Measurements from ENCODE around the gene NMBR.
"Not testable (repeated sequence)": the region's sequence is repeated elsewhere in the genome, so short reads cannot be mapped to it uniquely, and the experiment has no call there.

The NMBR gene

DNA sequence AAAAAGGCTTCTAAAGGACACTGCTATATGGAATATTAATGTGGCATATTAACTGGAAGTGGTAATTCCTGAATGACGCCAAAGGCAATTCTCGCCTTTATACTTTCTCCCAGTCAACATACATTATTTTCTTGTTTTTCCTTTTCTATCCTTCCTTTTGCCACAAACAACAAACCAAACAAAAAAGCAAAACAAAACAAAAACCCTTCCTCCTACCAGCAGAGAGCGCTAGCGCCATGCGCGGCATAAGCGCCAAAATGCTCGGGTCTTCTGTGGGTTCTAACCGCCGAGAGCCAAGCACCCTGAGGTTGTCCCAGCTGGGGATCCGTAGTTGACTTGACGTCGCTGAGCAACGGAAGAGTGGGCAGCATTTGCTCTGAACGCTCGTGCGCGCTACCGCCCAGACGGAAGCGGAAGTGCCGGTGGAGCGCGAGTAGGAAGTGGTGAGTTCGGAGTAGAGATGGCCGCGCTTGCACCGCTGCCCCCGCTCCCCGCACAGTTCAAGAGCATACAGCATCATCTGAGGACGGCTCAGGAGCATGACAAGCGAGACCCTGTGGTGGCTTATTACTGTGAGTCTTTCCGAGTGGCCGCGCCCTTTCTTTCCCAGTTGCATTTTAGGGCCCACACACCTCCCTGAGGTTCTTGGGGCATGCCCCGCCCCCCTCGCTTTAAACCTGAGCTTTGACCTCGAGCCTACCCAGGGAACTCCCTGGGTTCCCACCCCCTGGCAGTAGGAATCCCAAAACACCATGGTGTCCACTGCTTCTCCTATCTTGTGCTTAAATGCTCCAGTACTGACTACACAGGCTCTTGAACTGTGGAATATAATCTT lies at the start of gene NMBR, which contains the start of gene VTA1:
Gene NMBR (minus strand): TSS at position 295 of the 835 bp plus-strand sequence. CDS start 58,464 bp downstream, outside the sequence.
Gene VTA1 (plus strand): TSS at position 436 of the 835 bp plus-strand sequence. CDS start 25 bp downstream, at position 461.
- DNase-seq (ENCODE audit: low spot score), result peak; percentile 99

GRCh38 chr6:142195862-142196541 lies 49.1 kb upstream of the NMBR start:
- DNase-seq (ENCODE audit: low spot score), result no peak

DNA sequence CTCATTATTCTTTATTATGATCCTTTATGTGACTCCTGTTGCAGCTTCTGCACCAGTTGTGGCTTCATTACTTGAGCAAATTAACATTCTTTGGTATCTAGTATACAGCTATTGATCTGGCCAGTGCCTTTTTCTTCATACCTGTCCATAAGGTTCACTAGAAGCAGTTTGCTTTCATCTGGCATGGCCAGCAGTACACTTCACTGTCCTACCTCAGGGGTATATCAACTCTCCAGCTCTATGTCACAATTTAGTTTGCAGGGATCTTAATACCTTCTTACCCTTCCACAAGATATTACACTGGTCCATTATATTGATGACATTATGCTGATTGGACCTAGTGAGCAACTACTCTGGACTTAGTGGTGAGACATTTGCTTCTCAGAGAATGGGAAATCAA lies 46.7 kb upstream of the NMBR start:
- no peak for DNase-seq (ENCODE audit: low spot score)

- DNase-seq (ENCODE audit: low spot score), result no peak
These were observed 45.4 kb upstream of the NMBR start for GRCh38 chr6:142192343-142192742.

- no peak for DNase-seq (ENCODE audit: low spot score)
These were observed 42.1 kb upstream of the NMBR start for GRCh38 chr6:142189057-142189456.

DNA sequence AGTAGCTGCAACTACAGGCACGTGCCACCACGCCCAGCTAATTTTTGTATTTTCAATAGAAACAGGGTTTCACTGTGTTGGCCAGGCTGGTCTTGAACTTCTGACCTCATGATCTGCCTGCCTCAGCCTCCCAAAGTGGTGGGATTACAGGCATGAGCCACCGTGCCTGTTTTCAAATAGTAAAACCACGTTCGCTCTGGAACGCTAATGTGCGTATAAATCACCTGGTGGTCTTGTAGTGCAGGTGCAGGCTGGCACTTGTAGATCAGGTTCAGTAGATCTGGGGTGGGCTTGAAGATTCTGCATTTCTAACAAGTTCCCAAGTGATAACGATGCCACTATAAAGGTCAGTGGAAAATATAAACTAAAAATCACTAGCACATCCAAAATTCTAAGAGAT lies 41.4 kb upstream of the NMBR start:
- DNase-seq (ENCODE audit: low spot score), result not testable (repeated sequence)

DNA sequence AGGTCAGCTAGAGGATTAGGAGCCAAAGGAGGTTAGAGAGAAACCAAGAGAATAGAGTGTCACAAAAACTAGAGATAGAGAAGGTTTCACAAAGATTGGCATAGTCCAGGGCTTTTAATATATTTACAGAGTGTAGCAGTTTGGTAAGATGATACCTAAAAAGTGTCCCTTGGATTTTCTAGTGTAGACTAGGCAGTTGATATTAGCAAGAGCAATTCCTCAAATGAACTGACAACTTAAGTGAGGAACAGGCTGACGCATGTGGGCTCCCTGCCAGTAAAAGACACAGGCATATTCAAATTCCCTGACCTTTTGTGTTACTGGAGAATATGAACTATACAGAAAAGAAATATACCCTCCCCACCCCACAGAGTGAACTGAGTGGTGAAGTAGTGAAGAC lies 40.3 kb upstream of the NMBR start:
- DNase-seq (ENCODE audit: low spot score), result no peak

- no peak for DNase-seq (ENCODE audit: low spot score)
These were observed 38.7 kb upstream of the NMBR start for GRCh38 chr6:142185641-142186040.

DNA sequence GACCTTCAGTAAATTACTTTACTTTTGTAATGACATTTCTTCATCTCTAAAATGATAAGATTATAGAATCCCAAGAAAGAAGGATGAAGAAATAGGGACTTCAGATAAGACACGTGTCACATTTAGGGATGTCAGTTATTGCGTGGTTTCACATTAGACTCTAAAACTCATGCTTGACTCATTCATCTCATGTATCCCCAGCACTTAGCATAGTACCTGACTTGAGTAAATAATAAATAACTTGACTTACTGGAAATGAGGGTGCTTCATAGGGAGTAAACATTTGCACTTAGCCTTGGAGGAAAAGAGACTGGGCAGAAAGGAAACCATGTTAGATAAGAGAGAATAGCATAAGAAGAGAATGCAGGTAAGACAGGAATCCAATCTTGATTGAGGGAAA lies 37.4 kb upstream of the NMBR start:
- no peak for DNase-seq (ENCODE audit: low spot score)

GRCh38 chr6:142183351-142183750 lies 36.4 kb upstream of the NMBR start:
- DNase-seq (ENCODE audit: low spot score), result no peak

DNA sequence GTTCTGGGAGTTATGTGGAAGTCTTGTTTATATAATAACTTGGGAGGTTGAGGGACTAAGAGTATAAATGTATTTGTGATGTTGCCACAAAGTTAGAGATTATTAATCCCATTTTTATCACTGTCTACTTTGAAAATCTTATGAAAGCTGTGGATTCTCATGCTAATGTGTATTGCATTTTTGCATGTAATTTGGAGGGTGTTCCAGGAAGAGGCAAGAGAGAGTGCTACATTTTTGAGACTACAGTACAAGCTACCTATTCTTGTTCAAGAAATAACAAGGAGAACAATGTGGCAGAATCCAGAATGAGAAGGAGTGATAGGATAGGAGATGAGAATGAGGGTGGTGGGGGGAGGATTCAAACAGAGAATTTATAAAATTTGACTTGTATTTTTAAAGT lies 35.1 kb upstream of the NMBR start:
- no peak for DNase-seq (ENCODE audit: low spot score)

GRCh38 chr6:142178129-142178528 lies 31.2 kb upstream of the NMBR start:
- DNase-seq (ENCODE audit: low spot score), result no peak

- no peak for DNase-seq (ENCODE audit: low spot score)
These were observed 27.8 kb upstream of the NMBR start for GRCh38 chr6:142174703-142175102.

GRCh38 chr6:142173980-142174379 lies 27.1 kb upstream of the NMBR start:
- DNase-seq (ENCODE audit: low spot score), result no peak

- DNase-seq (ENCODE audit: low spot score), result no peak
These were observed 25.8 kb upstream of the NMBR start for GRCh38 chr6:142172758-142173157.

GRCh38 chr6:142171351-142171750 lies 24.4 kb upstream of the NMBR start:
- no peak for DNase-seq (ENCODE audit: low spot score)

- no peak for DNase-seq (ENCODE audit: low spot score)
These were observed 20.6 kb upstream of the NMBR start for GRCh38 chr6:142167486-142167885.

- no peak for DNase-seq (ENCODE audit: low spot score)
These were observed 20.1 kb upstream of the NMBR start for GRCh38 chr6:142167071-142167470.

DNA sequence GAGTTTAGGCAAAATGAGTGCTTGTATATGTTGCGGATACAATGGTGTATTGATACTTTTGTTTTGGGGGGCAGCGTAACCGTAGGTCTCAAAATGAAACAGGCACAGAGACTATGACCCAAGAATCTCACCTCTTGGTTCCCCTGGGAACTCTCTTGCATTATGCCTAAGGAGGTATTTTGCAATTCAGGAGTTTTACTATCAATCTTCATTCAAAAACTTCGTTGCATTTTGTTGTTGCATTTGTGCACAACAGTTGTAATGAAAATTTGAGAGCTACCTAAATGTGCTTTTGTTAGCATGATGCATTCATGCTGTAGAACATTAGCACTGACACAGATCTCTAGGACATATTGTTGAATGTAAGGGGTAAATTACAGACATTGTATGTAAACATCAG lies 18.3 kb upstream of the NMBR start:
- no peak for DNase-seq (ENCODE audit: low spot score)

- no peak for DNase-seq (ENCODE audit: low spot score)
These were observed 15.9 kb upstream of the NMBR start for GRCh38 chr6:142162780-142163179.

GRCh38 chr6:142156758-142157068 lies 9.8 kb upstream of the NMBR start:
- DNase-seq (ENCODE audit: low spot score), result not testable (repeated sequence)

GRCh38 chr6:142155895-142156757 lies 9.2 kb upstream of the NMBR start:
- no peak for DNase-seq (ENCODE audit: low spot score)

- no peak for DNase-seq (ENCODE audit: low spot score)
These were observed 8.2 kb upstream of the NMBR start for GRCh38 chr6:142155091-142155490.

Data from cerebellar cortex (tissue), 1 donor.